ENCODE results near the gene PROKR1. TPM values are rescaled to one million over a fixed set of nuclear protein-coding genes. Genes with fewer than 3 reads are reported as not detected.

Gene PROKR1
- polyA plus RNA-seq, 1 donor (not counting 4 experiments of a cell fraction or from before 2014, with no cell fraction given): not detected

DNA sequence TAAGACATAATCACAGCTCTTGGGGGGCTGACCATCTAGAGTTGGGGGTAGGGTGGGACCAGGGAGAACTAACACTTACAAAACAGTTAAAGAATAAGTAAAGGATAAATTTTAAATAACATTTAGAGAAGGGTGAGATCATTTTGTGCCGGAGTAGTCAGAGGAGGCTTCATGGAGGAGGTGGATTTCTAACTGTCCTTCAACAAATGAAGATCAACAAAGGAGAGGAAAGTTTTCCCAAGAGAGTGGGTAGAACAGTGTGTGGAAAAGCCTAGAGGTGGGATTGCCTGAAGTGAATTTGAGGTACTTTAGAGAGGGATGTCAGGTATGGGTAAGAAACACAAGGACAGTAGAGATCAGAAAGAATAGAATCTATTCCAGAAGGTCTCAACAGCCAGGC, 7.3 kb downstream of the PROKR1 start:
- no peaks in the 10 kb centered on the region for H3K9me3 ChIP-seq (ENCODE audit: control insufficient read depth, low read depth, low read length)
- FAIRE-seq: no peak
- H3K9me1 ChIP-seq (ENCODE audit: control insufficient read depth, extremely low read depth, insufficient read depth, low read length): no peaks in the 10 kb centered on the region
- H3K36me3 ChIP-seq (ENCODE audit: control insufficient read depth in 2 of 2, extremely low read depth in 1 of 2, insufficient read depth in 2 of 2, low read length in 2 of 2): no peaks in the 10 kb centered on the region
- dilution Hi-C loops (cut with MboI; ENCODE audit: extremely low pct_ligation_motif_present, low sequenced_read_pairs): no loop called here
- DNase-seq (ENCODE audit: low read depth, low spot score): no peak
- H3K4me3 ChIP-seq (ENCODE audit: control insufficient read depth in 2 of 3, extremely low read depth in 1 of 3, insufficient read depth in 2 of 3, low read depth in 1 of 3, low read length in 3 of 3): no peak overlapping the region
- no peak overlapping the region for H2AFZ ChIP-seq (ENCODE audit: control insufficient read depth, low read length)
- H4K20me1 ChIP-seq (ENCODE audit: control insufficient read depth, extremely low read depth, insufficient read depth, low read length): no peaks in the 10 kb centered on the region
- TF ChIP-seq, protein P1, sequence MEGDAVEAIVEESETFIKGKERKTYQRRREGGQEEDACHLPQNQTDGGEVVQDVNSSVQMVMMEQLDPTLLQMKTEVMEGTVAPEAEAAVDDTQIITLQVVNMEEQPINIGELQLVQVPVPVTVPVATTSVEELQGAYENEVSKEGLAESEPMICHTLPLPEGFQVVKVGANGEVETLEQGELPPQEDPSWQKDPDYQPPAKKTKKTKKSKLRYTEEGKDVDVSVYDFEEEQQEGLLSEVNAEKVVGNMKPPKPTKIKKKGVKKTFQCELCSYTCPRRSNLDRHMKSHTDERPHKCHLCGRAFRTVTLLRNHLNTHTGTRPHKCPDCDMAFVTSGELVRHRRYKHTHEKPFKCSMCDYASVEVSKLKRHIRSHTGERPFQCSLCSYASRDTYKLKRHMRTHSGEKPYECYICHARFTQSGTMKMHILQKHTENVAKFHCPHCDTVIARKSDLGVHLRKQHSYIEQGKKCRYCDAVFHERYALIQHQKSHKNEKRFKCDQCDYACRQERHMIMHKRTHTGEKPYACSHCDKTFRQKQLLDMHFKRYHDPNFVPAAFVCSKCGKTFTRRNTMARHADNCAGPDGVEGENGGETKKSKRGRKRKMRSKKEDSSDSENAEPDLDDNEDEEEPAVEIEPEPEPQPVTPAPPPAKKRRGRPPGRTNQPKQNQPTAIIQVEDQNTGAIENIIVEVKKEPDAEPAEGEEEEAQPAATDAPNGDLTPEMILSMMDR (optimal IDR thresholded peaks at IDR 0.05 in 1 of 3, IDR thresholded peaks at IDR 0.05 in 1 of 3, conservative IDR thresholded peaks at IDR 0.05 in 1 of 3; ENCODE audit: extremely low read depth in 1 of 3, insufficient read depth in 2 of 3, low read length in 3 of 3): no peak
- no peak for TF ChIP-seq EZH2 (IDR thresholded peaks at IDR 0.05; ENCODE audit: low read length)
- H3K79me2 ChIP-seq (ENCODE audit: control insufficient read depth, insufficient read depth, low read length): no peaks in the 10 kb centered on the region
- no peak overlapping the region for H3K27ac ChIP-seq (ENCODE audit: control insufficient read depth, insufficient read depth, low read length)
- H3K4me1 ChIP-seq (ENCODE audit: control insufficient read depth, extremely low read depth, insufficient read depth, low read length): no peaks in the 10 kb centered on the region
- H3K9ac ChIP-seq (ENCODE audit: control insufficient read depth, extremely low read depth, insufficient read depth, low read length): no peak overlapping the region
- H3K4me2 ChIP-seq (ENCODE audit: control insufficient read depth, extremely low read depth, insufficient read depth, low read depth, low read length): no peak overlapping the region
- H3K27me3 ChIP-seq (ENCODE audit: control insufficient read depth, extremely low read depth, insufficient read depth, low read length): peaks cover 24% of the 10 kb centered on the region

DNA sequence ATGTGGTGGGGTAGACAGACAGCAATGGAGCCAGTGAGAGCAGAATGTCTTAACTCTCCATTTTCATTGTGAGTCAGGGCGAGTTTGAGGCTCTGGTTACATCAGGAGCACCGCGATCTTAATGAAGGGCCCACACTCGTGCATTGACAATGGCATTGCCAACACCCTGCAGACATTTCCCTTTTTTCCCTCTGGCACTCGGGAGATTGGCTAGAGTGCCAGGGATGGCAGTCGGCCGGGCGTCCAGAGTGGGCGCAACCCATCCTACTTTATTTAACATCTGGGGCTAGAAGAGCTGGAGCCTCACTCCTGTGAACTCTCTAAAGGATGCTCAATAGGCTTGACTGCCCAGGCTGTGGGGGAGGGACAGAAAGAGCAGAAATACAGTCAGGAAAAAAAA, 9.7 kb downstream of the PROKR1 start:
- H3K79me2 ChIP-seq (ENCODE audit: control insufficient read depth, insufficient read depth, low read length): no peaks in the 10 kb centered on the region
- H3K4me2 ChIP-seq (ENCODE audit: control insufficient read depth, extremely low read depth, insufficient read depth, low read depth, low read length): no peak overlapping the region
- H3K9me3 ChIP-seq (ENCODE audit: control insufficient read depth, low read depth, low read length): no peaks in the 10 kb centered on the region
- H3K9ac ChIP-seq (ENCODE audit: control insufficient read depth, extremely low read depth, insufficient read depth, low read length): no peak overlapping the region
- H3K27ac ChIP-seq (ENCODE audit: control insufficient read depth, insufficient read depth, low read length): no peak overlapping the region
- no peak for FAIRE-seq
- H3K9me1 ChIP-seq (ENCODE audit: control insufficient read depth, extremely low read depth, insufficient read depth, low read length): no peaks in the 10 kb centered on the region
- H2AFZ ChIP-seq (ENCODE audit: control insufficient read depth, low read length): no peak overlapping the region
- no peaks in the 10 kb centered on the region for H3K36me3 ChIP-seq (ENCODE audit: control insufficient read depth in 2 of 2, extremely low read depth in 1 of 2, insufficient read depth in 2 of 2, low read length in 2 of 2)
- H3K4me1 ChIP-seq (ENCODE audit: control insufficient read depth, extremely low read depth, insufficient read depth, low read length): no peaks in the 10 kb centered on the region
- no peak for TF ChIP-seq EZH2 (IDR thresholded peaks at IDR 0.05; ENCODE audit: low read length)
- TF ChIP-seq, protein P1 (optimal IDR thresholded peaks at IDR 0.05 in 1 of 3, IDR thresholded peaks at IDR 0.05 in 1 of 3, conservative IDR thresholded peaks at IDR 0.05 in 1 of 3; ENCODE audit: extremely low read depth in 1 of 3, insufficient read depth in 2 of 3, low read length in 3 of 3): no peak
- no peak for DNase-seq (ENCODE audit: low read depth, low spot score)
- H4K20me1 ChIP-seq (ENCODE audit: control insufficient read depth, extremely low read depth, insufficient read depth, low read length): no peaks in the 10 kb centered on the region
- dilution Hi-C loops (cut with MboI; ENCODE audit: extremely low pct_ligation_motif_present, low sequenced_read_pairs): no loop called here
- peaks cover 12% of the 10 kb centered on the region for H3K27me3 ChIP-seq (ENCODE audit: control insufficient read depth, extremely low read depth, insufficient read depth, low read length)
- H3K4me3 ChIP-seq (ENCODE audit: control insufficient read depth in 2 of 3, extremely low read depth in 1 of 3, insufficient read depth in 2 of 3, low read depth in 1 of 3, low read length in 3 of 3): no peak overlapping the region
